GM12878 (cell line): Measurements from ENCODE around the gene UBAP1L. TPM values are rescaled to one million over a fixed set of nuclear protein-coding genes. Genes with fewer than 3 reads are reported as not detected.

Experiments used
- ATAC-seq: fragments of 200-7000 bp; cut with Tn5 transposase; 3 replicates; pipeline ENCODE4 v1.9.1; 2020; ENCODE audit warnings: mild to moderate bottlenecking, moderate library complexity
- BruUV-seq: library from RNA; stranded (reverse); fragments of 400-500 nt; replicated peaks from 2 replicates; lab custom pipeline; 2021; lab: Mats Ljungman, UMichigan
- CTCF ChIA-PET: fragments of 300-600 bp; sonication (Branson Sonifier 250); formaldehyde crosslinking; extraction: SDS; loops from one replicate; lab custom pipeline; 2021; ENCODE audit warnings: inconsistent platforms; lab: Yijun Ruan, JAX
- POLR2A ChIA-PET: fragments of 350-600 bp; formaldehyde crosslinking; extraction: SDS; loops from one replicate; lab custom pipeline; 2021; ENCODE audit warnings: inconsistent platforms; lab: Charles Lee
- RAD21 ChIA-PET: fragments of 300-600 bp; sonication (Branson Sonifier 250); formaldehyde crosslinking; loops from one replicate; lab custom pipeline; 2023; ENCODE audit warnings: antibody characterized with exemption; ENCODE audit not compliant: unreplicated experiment; lab: Charles Lee
- SMC1A ChIA-PET: fragments of 300-600 bp; sonication (Branson Sonifier 250); formaldehyde crosslinking; loops from one replicate; lab custom pipeline; 2023; ENCODE audit not compliant: unreplicated experiment, uncharacterized antibody; lab: Charles Lee
- DNase-seq: peaks from one replicate; pipeline ENCODE4 v3.0.0-alpha.2; 2011; ENCODE audit warnings: low read depth, low spot score
- FAIRE-seq: peaks from 3 replicates; lab custom pipeline; 2011; peaks lifted over from hg19 to GRCh38; lab: Jason Lieb, UNC
- H2AFZ ChIP-seq: 2 replicates; pipeline ENCODE4 v1.6.0; 2011; ENCODE audit warnings: low read depth, low read length, control low read depth; ENCODE audit not compliant: control insufficient read depth
- H3K27ac ChIP-seq: 2 replicates; pipeline ENCODE4 v1.5.1; 2011; ENCODE audit warnings: control low read depth; ENCODE audit not compliant: control insufficient read depth, insufficient read depth
- H3K27me3 ChIP-seq, 2 experiments: replicated peaks in 1 of 2; 2 replicates each; pipeline versions ENCODE4 v1.6.0 to v1.6.1; 2011; ENCODE audit warnings: low read length in 1 of 2; ENCODE audit not compliant: control insufficient read depth in 2 of 2, insufficient read depth in 2 of 2
- H3K36me3 ChIP-seq, 2 experiments: 2 replicates each; pipeline ENCODE4 v1.5.1; 2011; ENCODE audit warnings: low read length in 1 of 2; ENCODE audit not compliant: control insufficient read depth in 2 of 2, insufficient read depth in 2 of 2
- H3K4me1 ChIP-seq: 2 replicates; pipeline ENCODE4 v1.6.1; 2011; ENCODE audit warnings: mild to moderate bottlenecking, low read length, moderate library complexity, mixed read lengths; ENCODE audit not compliant: control insufficient read depth, insufficient read depth
- H3K4me2 ChIP-seq: 2 replicates; pipeline ENCODE4 v1.6.0; 2011; ENCODE audit warnings: control low read depth; ENCODE audit not compliant: control insufficient read depth, insufficient read depth
- H3K4me3 ChIP-seq: fragments of 200-600 bp; sonication (generic); 2 replicates; pipeline ENCODE4 v1.5.1; 2016
- H3K79me2 ChIP-seq: 2 replicates; pipeline ENCODE4 v1.6.0; 2011; ENCODE audit warnings: low read length; ENCODE audit not compliant: control insufficient read depth, insufficient read depth
- H3K9ac ChIP-seq: 2 replicates; pipeline ENCODE4 v1.8.0; 2011; ENCODE audit warnings: low read length, control low read depth, mixed read lengths; ENCODE audit not compliant: control insufficient read depth, insufficient read depth
- H3K9me3 ChIP-seq: replicated peaks from 3 replicates; pipeline ENCODE4 v1.5.1; 2011; ENCODE audit warnings: mild to moderate bottlenecking, low read length; ENCODE audit not compliant: control insufficient read depth, insufficient read depth
- H4K20me1 ChIP-seq: 2 replicates; pipeline ENCODE4 v1.6.0; 2011; ENCODE audit not compliant: control insufficient read depth, insufficient read depth
- CTCF ChIP-seq, 3 experiments: IDR thresholded peaks in 2 of 3; conservative IDR thresholded peaks in 1 of 3; 2 replicates each; pipeline ENCODE4 v1.5.1; 2011; ENCODE audit warnings: low read depth in 3 of 3, low read length in 3 of 3, mild to moderate bottlenecking in 3 of 3, control low read depth in 2 of 3, moderate library complexity in 2 of 3, inconsistent platforms in 1 of 3, mixed read lengths in 1 of 3; ENCODE audit not compliant: control insufficient read depth in 2 of 3, insufficient read depth in 1 of 3; ENCODE audit errors: extremely low read depth in 1 of 3
- PRDM15 ChIP-seq: fragments of 450-650 bp; formaldehyde crosslinking; IDR thresholded peaks from 2 replicates; pipeline ENCODE4 v1.4.0; 2020; ENCODE audit warnings: mild to moderate bottlenecking, moderate library complexity
- SMC3 ChIP-seq: IDR thresholded peaks from 2 replicates; pipeline ENCODE4 v1.6.1; 2011; ENCODE audit warnings: low read length, improper control_type of control experiment, borderline replicate concordance
- ZSCAN29 ChIP-seq: fragments of 450-650 bp; IDR thresholded peaks from 2 replicates; pipeline ENCODE4 v1.6.1; 2017; ENCODE audit warnings: mild to moderate bottlenecking, moderate library complexity
- WGBS: methylation state at CpG from one replicate; pipeline ENCODE4 v1.1.6; 2016; ENCODE audit warnings: low lambda C conversion rate; ENCODE audit not compliant: insufficient replicate concordance, insufficient coverage; ENCODE audit errors: missing lambda C conversion rate; 5-methylcytosine and 5-hydroxymethylcytosine counted together
- in situ Hi-C: fragments of 300-500 bp; cut with MboI; formaldehyde crosslinking; loops from 9 replicates; pipeline ENCODE4 v1.14.3; 2018; ENCODE audit warnings: mixed read lengths
- intact Hi-C: fragments of 100-400 bp; cut with micrococcal nuclease; formaldehyde crosslinking; loops from one replicate; pipeline ENCODE4 v1.14.2; 2022; ENCODE audit not compliant: unreplicated experiment
- polyA plus RNA-seq, 11 experiments: library from polyadenylated mRNA; depleted of rRNA in 4 of 11; unstranded in 6 of 11; stranded (reverse) in 5 of 11; fragments of >200 nt; fragmentation: Nextera tagmentation in 4 of 11; fragmentation: Illumina TruSeq in 1 of 11; extraction: Ambion mirVana in 4 of 11; extraction: Trizol in 1 of 11; gene quantifications; 1 replicate in 1 of 11; 2 replicates in 10 of 11; pipeline versions ENCODE4 v1.2.1 to v1.2.3, GENCODE V29; 2011 to 2016; ENCODE audit warnings: inconsistent platforms in 2 of 11, missing spikeins in 2 of 11, low read depth in 1 of 11
- total RNA-seq, 4 experiments: library from RNA; depleted of rRNA in 3 of 4; stranded (reverse); fragments of >200 nt in 3 of 4; fragmentation: Illumina TruSeq in 1 of 4; extraction: Trizol in 1 of 4; gene quantifications; 2 replicates each; pipeline versions ENCODE4 v1.2.1 to v1.2.3, GENCODE V29; 2013 to 2021

Gene UBAP1L
- total and polyA plus RNA-seq, 10 of the 15 experiments (the other 5 are each of a cell fraction or from before 2014, with no cell fraction given) = 0.03 to 2.6 (median 1.0) TPM

GRCh38 chr15:65077981-65078352 lies 37.0 kb downstream of the UBAP1L start:
- in situ Hi-C loops (no loop called here), intact Hi-C loops (loop anchor here (1.0 to 2.0 kb wide), 2 partner anchors 23 to 45 kb away; no protein-coding TSS in a partner anchor)
- RAD21 ChIA-PET = interaction anchor here (1.4 to 1.6 kb wide), 2 partner anchors 23 to 44 kb away, joined by 5 to 8 read pairs; no protein-coding TSS in a partner anchor
- Histone ChIP-seq H3K36me3 (no peaks in the 10 kb centered on the region), H3K79me2 (no peaks in the 10 kb centered on the region), H3K27ac (no peak overlapping the region), H3K9me3 (no peaks in the 10 kb centered on the region), H3K9ac (no peak overlapping the region), H3K4me2 (no peak overlapping the region), H3K4me1 (no peaks in the 10 kb centered on the region), H4K20me1 (peaks cover 3% of the 10 kb centered on the region; the same call in 1 of the 2 replicates), H3K27me3 (no peaks in the 10 kb centered on the region), H3K4me3 (no peak overlapping the region), H2AFZ (no peak overlapping the region)
- TF ChIP-seq SMC3 (peak; percentile 46; the same call in 1 of the 2 replicates), CTCF (IDR thresholded peaks at IDR 0.05 in 2 of 3, conservative IDR thresholded peaks at IDR 0.05 in 1 of 3; ENCODE audit: control insufficient read depth in 2 of 3, extremely low read depth in 1 of 3, insufficient read depth in 1 of 3, low read depth in 3 of 3, low read length in 3 of 3) (peak; percentile 3 to 45 (median 43); a peak in 3 of 6 replicates), PRDM15 (no peak), ZSCAN29 (peak; percentile 85; the same call in 1 of the 2 replicates)
- DNase-seq (no peak), FAIRE-seq (no peak), ATAC-seq (peak; percentile 63)
- POLR2A ChIA-PET = interaction anchor here (1.0 kb wide), 1 partner anchor 11 kb away, joined by 3 read pairs; no protein-coding TSS in a partner anchor
- BruUV-seq = no TSS peak
- SMC1A ChIA-PET = no interaction called here
- WGBS = 42% methylated on average over 12 of the region's 24 CpGs
- CTCF ChIA-PET = interaction anchor here (1.1 to 2.6 kb wide), 4 partner anchors 16 to 44 kb away, joined by 3 to 17 read pairs (median 6); no protein-coding TSS in a partner anchor
